SK-N-SH treated with all-trans-retinoic acid at 6 μM for 48 hours (cell line): ENCODE results near the gene SLC17A9.

Experiments
- OSR1 ChIP-seq: fragments of 250-450 bp; sonication (Bioruptor Pico); IDR thresholded peaks from 2 replicates; pipeline ENCODE4 v1.8.0; 2022; ENCODE audit warnings: moderate library complexity, mild to moderate bottlenecking, inconsistent platforms
- PATZ1 ChIP-seq: fragments of 250-450 bp; sonication (Bioruptor Pico); IDR thresholded peaks from 2 replicates; pipeline ENCODE4 v1.8.0; 2020; ENCODE audit warnings: mild to moderate bottlenecking, moderate library complexity, borderline replicate concordance
- PPARA ChIP-seq: fragments of 250-450 bp; sonication (Bioruptor Pico); IDR thresholded peaks from 2 replicates; pipeline ENCODE4 v1.5.0; 2020; ENCODE audit warnings: mild to moderate bottlenecking, borderline replicate concordance
- RARB ChIP-seq: fragments of 250-450 bp; sonication (Bioruptor Pico); IDR thresholded peaks from 2 replicates; pipeline ENCODE4 v1.8.0; 2021; ENCODE audit warnings: mild to moderate bottlenecking, moderate library complexity
- ZFP3 ChIP-seq: fragments of 250-450 bp; sonication (Bioruptor Pico); IDR thresholded peaks from 2 replicates; pipeline ENCODE4 v1.5.0; 2020; ENCODE audit warnings: mild to moderate bottlenecking, moderate library complexity
- ZFP30 ChIP-seq: fragments of 450-650 bp; formaldehyde crosslinking; IDR thresholded peaks from 2 replicates; pipeline ENCODE4 v1.5.0; 2022; ENCODE audit warnings: mild to moderate bottlenecking, moderate library complexity
- ZNF565 ChIP-seq: fragments of 450-650 bp; formaldehyde crosslinking; conservative IDR thresholded peaks from 2 replicates; pipeline ENCODE4 v1.5.0; 2020; ENCODE audit warnings: low read depth, mild to moderate bottlenecking, moderate library complexity
- ZNF70 ChIP-seq: fragments of 450-650 bp; formaldehyde crosslinking; IDR thresholded peaks from 2 replicates; pipeline ENCODE4 v1.5.0; 2020; ENCODE audit warnings: mild to moderate bottlenecking, moderate library complexity
- ZNF8 ChIP-seq: fragments of 450-650 bp; formaldehyde crosslinking; IDR thresholded peaks from 2 replicates; pipeline ENCODE4 v1.5.0; 2020; ENCODE audit warnings: mild to moderate bottlenecking, moderate library complexity
- TF ChIP-seq, protein P1 (sequence below): fragments of 250-450 bp; sonication (Bioruptor Pico); IDR thresholded peaks from 2 replicates; pipeline ENCODE4 v1.5.0; 2020; ENCODE audit warnings: mild to moderate bottlenecking, moderate library complexity
- TF ChIP-seq, protein P2 (sequence below): fragments of 250-450 bp; sonication (Bioruptor Pico); IDR thresholded peaks from 2 replicates; pipeline ENCODE4 v1.5.1; 2020; ENCODE audit warnings: low read depth, mild to moderate bottlenecking, moderate library complexity
- TF ChIP-seq, protein P3 (sequence below): fragments of 250-450 bp; sonication (Bioruptor Pico); IDR thresholded peaks from 2 replicates; pipeline ENCODE4 v1.8.0; 2021; ENCODE audit warnings: low read depth, mild to moderate bottlenecking, moderate library complexity, borderline replicate concordance

DNA sequence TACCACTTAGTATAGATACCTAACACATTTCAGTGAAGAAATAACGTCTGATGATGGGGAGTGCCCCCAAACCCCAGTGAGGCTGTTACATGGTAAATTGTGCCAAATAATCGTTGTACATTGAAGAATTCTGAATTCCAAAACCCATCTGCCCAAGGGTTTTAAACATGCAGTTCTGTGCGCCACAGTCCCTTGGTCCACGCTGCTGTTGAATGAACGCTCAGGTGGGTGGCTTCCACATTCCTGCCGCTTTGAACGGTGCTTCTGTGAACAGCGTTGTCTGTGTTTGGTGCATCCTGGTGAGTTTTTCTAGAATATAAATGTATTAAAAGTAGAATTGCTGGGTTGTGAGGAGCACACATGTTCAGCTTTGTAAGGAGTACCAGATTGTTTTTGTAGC lies 11.6 kb upstream of the SLC17A9 start:
- TF ChIP-seq, protein P1, sequence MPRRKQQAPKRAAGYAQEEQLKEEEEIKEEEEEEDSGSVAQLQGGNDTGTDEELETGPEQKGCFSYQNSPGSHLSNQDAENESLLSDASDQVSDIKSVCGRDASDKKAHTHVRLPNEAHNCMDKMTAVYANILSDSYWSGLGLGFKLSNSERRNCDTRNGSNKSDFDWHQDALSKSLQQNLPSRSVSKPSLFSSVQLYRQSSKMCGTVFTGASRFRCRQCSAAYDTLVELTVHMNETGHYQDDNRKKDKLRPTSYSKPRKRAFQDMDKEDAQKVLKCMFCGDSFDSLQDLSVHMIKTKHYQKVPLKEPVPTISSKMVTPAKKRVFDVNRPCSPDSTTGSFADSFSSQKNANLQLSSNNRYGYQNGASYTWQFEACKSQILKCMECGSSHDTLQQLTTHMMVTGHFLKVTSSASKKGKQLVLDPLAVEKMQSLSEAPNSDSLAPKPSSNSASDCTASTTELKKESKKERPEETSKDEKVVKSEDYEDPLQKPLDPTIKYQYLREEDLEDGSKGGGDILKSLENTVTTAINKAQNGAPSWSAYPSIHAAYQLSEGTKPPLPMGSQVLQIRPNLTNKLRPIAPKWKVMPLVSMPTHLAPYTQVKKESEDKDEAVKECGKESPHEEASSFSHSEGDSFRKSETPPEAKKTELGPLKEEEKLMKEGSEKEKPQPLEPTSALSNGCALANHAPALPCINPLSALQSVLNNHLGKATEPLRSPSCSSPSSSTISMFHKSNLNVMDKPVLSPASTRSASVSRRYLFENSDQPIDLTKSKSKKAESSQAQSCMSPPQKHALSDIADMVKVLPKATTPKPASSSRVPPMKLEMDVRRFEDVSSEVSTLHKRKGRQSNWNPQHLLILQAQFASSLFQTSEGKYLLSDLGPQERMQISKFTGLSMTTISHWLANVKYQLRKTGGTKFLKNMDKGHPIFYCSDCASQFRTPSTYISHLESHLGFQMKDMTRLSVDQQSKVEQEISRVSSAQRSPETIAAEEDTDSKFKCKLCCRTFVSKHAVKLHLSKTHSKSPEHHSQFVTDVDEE (CRISPR knock-in tag), result no peak
- TF ChIP-seq, protein P2, sequence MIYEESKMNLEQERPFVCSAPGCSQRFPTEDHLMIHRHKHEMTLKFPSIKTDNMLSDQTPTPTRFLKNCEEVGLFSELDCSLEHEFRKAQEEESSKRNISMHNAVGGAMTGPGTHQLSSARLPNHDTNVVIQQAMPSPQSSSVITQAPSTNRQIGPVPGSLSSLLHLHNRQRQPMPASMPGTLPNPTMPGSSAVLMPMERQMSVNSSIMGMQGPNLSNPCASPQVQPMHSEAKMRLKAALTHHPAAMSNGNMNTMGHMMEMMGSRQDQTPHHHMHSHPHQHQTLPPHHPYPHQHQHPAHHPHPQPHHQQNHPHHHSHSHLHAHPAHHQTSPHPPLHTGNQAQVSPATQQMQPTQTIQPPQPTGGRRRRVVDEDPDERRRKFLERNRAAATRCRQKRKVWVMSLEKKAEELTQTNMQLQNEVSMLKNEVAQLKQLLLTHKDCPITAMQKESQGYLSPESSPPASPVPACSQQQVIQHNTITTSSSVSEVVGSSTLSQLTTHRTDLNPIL (CRISPR knock-in tag), result no peak
- no peak for TF ChIP-seq ZFP3 (CRISPR knock-in tag)
- TF ChIP-seq ZNF70, result no peak
- TF ChIP-seq PATZ1, result no peak
- TF ChIP-seq PPARA, result no peak
- no peak for TF ChIP-seq ZFP30 (CRISPR knock-in tag)
- no peak for TF ChIP-seq OSR1 (CRISPR knock-in tag)
- no peak for TF ChIP-seq ZNF8
- no peak for TF ChIP-seq ZNF565 (CRISPR knock-in tag)
- TF ChIP-seq, protein P3, sequence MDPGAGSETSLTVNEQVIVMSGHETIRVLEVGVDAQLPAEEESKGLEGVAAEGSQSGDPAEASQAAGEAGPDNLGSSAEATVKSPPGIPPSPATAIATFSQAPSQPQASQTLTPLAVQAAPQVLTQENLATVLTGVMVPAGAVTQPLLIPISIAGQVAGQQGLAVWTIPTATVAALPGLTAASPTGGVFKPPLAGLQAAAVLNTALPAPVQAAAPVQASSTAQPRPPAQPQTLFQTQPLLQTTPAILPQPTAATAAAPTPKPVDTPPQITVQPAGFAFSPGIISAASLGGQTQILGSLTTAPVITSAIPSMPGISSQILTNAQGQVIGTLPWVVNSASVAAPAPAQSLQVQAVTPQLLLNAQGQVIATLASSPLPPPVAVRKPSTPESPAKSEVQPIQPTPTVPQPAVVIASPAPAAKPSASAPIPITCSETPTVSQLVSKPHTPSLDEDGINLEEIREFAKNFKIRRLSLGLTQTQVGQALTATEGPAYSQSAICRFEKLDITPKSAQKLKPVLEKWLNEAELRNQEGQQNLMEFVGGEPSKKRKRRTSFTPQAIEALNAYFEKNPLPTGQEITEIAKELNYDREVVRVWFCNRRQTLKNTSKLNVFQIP (CRISPR knock-in tag), result no peak
- no peak for TF ChIP-seq RARB (CRISPR knock-in tag)
